GM19467 (cell line): ENCODE data around the gene KCNH8.
"Not testable (repeated sequence)": the region's sequence is repeated elsewhere in the genome, so short reads cannot be mapped to it uniquely, and the experiment has no call there.

ENCODE experiments used
- ATAC-seq: cut with Tn5 transposase; IDR thresholded peaks from one replicate; pipeline ENCODE4 v1.9.1; 2021; ENCODE audit warnings: mild to moderate bottlenecking, moderate library complexity; ENCODE audit not compliant: unreplicated experiment

The KCNH8 gene

DNA sequence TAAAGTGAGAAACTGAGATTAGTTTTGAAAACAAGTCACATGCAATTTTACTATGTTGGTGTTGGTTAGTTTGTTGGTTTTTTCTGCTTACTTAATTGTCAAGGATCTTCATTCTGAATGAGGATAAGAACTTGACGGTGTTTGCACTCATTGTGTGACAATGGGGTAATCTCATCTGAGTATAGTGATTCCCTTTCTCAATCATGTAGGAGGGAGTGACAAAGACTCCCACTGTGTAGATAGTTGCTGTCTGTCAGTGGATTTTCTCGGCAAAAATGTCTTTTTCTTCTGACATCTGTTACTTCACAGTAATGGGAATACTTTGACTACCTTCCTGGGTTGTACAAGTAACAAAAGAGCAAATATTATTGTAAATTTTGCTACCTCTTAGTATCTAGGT lies 23.5 kb downstream of the KCNH8 start:
- no peak for ATAC-seq

DNA sequence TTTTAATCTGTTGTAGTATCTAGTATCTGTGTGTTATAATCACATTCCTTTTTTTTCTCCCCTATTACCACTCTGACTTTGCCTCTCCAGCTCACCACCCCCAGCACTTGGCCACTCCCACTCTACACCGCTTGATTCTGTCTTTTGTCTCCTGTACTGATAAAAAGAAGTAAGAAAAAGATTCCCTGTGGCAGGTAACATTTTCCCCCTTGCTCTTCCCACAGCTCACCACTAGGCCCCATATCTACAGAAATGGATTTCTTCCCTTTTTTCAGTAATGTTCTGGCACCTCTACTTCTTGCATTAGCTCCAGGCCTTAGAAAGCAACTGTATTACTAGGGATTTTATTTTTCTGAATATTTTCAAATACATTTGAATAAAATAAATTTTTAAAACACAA lies 25.6 kb downstream of the KCNH8 start:
- no peak for ATAC-seq

DNA sequence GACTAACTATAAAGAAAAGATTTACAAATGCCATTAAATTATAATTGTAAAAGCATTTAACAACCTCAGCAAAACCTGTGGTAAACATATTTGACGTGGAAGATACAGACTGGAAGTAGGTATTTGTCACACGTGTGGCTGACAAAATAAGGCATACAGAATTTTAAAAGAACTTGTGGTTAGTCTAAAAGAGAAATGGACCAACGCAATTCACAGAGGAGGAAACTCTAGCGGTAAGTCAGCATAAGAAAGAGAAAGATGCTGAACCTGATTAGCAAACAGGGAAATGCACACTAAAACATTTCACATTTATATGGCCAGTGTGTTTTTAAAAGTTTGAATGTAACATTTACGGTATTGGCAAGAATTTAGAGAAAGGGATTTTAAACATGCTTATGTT lies 35.3 kb downstream of the KCNH8 start:
- ATAC-seq, result no peak

DNA sequence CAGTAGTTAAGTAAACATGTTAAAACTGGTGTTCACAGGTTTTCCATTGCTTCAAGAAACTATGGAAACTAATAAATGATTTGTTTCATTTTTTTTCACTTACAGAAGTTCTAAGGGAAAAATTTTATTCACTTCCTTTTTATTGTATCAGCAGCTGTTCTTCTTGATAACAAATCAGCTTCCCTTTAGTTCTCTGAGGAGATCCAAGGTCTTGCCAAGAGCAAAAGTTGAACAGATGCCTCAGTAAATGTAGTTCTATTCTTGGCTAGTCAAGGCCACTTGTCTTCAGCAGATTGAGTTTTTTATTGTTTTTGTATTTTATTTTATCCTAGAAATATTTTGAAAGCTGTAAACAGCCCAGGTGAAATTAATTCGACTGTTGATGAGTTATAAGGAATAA lies 41.8 kb downstream of the KCNH8 start:
- no peak for ATAC-seq

DNA sequence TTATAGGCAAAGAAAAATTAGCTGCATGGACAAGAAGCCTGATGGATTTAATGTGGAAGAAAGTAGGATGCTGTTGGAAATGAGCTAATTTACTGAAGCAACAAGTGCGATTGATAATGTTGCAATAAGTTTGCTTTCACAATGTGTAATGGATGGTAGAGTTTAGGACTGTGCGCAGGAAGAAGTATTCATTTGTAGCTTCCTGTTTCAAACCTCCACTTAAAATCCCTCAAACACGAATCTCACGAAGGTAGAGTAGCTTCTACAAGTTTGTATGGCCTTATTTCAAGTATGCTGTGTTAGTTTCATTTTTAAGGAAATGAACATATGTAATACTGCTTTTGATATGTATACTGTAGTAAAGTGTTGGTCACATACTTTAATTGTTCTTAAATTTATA lies 42.3 kb downstream of the KCNH8 start:
- peak; percentile 72 for ATAC-seq

DNA sequence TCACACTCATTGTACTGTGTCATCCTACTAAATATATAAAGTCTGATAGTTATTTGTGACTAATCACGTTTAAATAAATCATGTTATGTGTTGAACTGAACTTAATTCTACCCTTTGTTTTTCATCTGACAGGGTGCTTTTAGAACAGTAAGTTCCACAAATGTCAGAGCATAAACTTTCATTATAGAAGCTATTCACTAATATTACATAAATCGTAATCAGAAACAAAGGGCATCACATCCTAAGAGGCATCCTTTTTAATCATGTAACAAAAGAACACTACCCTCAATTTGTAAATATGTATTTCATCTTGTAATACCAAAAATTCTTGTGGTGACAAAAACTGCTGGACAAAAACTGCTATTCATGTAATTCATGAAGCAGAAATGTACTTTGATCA lies 50.8 kb downstream of the KCNH8 start:
- no peak for ATAC-seq

DNA sequence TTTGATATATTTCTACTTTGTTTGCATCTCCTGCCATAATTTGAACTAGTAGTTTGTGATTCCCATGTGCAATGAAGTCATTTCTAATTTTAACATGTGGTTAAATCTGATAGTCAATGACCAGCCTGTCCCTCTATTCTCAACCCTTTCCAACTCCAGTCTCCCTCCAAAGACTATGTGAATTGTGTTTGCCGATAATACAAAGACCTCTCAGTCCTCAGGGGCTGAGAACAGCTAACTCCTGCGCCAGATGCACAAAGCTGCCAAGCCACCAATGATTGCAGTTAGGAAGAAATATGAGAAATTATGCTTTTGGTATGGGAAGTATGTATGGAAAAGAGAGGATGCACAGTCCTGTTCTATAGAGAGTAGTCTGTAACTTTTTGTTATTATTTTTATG lies 54.0 kb downstream of the KCNH8 start:
- ATAC-seq, result no peak

DNA sequence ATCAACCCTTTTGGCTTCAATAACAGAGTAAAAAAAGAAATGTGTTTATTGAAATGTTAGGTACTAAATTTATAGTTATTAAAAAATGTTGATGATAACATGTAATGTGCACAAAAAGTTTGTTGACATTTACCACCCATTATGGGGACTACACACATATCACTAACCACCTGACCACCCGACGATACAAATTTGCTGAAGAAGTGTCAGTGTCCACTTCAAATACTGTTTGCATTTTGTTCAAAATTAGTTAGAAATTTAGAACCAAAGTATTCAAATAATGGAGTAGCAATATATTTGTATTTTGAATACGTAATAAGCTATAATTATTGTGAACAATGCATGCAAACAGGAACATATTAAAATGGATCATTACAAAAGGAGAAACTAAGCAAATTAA lies 54.4 kb downstream of the KCNH8 start:
- ATAC-seq, result no peak

DNA sequence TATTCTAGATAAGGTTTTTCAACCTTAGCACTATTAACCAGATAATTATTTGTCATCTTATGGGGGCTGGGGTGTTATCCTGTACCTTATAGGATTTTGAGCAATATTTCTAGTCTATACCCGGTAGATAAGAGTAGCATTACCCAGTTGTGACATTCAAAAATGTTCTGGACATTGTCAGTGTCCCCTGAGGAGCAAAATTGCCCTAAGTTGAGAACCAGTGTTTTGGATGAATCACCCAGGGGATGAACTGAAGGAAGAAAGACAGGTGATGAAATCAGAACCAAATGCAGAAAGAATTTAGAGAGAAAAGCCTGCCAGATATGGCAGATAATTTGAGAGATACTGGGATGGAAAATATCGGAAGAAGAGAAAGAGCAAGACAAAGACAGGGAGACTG lies 58.2 kb downstream of the KCNH8 start:
- ATAC-seq, result no peak

DNA sequence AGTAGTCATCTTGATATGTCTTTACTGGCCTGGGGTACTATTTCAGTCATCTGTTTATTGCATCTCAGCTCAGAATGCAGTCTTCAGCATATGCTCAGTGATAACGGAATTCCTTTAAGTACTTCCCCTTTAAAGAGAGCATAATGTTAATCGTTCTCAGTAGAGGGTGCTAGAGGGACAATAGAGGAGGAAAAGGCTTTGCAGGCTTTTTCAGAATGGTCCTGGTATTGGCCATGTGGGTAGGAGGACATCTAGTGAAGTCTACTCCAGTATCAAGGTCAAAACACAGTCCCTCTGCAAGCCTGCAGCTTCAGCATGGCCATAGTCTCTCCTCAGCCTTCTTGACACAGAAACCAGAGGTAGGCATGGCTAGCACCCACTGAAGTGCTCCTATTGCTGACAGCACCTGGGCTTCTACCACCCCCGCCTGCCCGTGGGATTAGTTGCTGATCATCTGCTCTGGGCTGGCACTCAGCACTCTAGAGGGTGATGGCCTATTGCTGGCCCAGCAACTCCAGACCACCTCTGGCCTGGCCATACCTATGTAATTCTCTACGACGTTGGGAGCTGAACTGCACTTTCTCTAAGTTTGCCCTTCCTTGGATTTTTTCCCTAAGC lies 65.4 kb downstream of the KCNH8 start:
- ATAC-seq, result no peak

DNA sequence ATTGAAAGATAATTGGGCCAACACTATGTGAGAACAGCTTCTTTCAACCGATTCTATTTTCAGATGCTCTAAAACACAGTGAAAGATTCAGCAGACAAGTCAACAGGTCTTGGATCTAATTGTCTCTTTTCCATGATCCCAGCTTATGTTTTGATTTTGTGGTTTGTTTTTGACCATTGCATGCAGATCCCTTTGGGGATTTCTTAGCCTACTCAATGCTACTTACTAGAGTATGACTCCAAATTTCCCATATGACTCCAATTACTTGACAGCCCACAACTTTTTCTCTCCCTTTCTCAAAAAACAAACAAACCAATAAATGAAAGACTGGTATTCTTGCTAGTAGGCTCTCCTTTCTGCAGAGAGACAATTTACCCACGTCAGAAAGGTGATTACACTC lies 67.1 kb downstream of the KCNH8 start:
- ATAC-seq, result no peak

DNA sequence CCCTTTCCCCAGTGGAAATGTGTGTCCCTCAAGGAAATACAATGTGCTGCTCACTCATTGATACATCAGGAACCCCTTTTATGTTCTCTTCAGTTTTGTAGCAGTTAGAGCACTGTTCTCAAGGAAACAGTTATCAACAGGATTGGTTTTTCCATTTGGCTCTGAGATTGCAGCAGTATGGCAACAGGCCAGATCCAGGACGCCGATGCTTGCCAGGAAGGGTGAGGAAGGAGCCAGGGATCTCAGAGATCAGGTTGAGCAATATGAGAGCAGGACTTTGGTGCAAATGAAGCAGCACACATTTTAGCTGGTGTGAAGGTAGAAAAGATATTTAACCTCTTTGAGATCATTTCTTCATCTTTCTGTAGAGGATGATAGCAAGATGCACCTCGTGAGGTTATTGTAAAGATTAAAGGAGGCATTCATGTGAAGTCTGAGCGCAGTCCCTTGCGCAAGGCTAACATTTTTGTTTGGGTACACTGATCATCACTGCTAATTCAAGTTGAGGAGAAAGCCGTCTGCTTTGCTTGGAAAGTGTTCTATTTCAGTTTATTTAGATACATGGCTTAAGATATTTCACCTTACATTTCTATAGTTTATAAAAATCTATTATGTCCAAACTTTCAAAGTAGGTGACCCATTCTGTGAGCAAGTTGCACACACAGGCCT lies 68.5 kb downstream of the KCNH8 start:
- no peak for ATAC-seq

DNA sequence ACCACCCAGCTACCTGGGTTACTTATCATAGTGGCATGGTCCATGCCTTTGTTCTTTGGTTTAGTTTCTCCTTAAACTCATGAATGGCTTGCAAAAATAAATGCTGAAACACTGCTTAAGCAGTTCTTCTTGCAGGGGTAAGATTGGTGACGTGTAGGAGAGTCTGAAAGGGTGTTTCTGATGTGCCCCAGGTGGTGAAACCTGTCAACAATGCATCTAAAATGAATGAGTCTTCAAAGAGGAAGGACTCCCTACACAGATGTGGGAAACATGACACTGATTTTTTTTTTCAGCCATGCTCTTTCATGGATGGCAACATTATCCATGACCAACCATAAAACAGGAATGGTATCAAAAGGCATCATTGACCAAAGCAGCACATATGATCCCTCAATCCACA lies 72.0 kb downstream of the KCNH8 start:
- ATAC-seq, result no peak

DNA sequence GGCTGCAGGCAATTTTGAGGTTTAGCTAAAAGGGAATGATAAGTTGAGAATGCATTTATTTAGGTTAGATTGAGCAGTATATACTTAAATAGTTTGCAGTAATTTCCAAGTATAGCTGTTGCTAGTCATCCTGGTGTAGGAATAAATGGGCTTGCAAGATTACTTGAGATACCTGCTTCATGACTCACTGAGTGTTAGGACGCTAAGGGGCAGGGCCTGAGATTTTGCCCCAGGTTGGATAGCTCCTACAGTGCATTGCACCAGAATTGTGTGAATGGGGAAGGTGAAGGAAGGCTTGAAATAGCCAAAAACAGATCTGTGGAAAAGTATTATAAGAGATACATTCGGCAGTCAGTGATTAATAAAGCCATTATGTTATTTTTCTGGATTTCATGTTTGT lies 72.8 kb downstream of the KCNH8 start:
- no peak for ATAC-seq

DNA sequence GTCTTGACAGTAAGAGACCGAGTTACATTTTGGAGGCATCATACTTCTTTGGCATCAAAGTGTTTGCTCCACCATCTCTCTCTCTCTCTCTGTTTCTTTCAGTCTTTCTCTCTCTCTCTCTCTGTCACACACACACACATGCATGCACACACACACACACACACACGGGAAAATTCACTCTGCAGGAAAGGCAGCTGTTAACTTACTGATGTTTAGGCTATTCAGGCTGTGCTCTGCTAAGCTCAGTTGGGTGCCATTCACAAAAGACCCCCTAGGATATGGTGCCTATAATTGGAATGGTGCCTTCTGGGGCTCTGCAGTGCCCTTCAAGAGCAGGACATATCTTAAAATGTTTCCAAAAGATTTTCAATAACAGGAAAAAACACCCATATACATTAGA lies 78.2 kb downstream of the KCNH8 start:
- no peak for ATAC-seq

DNA sequence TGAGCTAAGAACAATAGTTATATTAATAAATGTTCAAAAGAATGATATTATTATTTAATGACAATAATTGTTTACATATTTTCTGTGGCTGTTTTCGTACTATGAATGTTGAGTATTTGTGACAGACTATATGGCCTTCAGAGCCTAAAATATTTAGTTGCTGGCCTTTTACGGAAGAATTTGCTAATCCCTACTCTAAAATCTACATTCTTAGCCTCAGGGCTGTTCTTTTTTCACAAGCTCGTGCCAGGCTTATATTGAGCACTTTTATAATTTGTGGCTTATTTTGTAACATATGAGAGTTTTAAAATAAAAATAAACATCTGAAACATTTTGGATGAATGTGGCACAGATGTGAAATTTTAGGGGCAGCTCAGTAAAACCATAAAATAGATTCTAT lies 79.9 kb downstream of the KCNH8 start:
- ATAC-seq, result no peak

DNA sequence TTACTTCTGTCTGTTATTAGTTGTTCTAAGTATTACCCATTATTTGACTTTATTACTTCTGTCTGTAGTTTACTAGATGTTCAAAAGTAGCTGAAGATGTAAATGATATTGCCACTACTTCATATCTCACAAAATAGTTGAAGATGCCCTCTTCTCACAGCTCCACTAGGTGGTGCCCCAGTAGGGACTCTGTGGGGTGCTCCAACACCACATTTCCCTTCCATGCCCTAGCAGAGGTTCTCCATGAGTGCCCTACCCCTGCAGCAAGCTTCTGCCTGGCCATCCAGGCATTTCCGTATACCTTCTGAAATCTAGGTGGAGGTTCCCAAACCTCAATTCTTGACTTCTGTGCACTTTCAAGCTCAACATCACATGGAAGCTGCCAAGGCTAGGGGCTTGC lies 80.8 kb downstream of the KCNH8 start:
- ATAC-seq, result no peak

DNA sequence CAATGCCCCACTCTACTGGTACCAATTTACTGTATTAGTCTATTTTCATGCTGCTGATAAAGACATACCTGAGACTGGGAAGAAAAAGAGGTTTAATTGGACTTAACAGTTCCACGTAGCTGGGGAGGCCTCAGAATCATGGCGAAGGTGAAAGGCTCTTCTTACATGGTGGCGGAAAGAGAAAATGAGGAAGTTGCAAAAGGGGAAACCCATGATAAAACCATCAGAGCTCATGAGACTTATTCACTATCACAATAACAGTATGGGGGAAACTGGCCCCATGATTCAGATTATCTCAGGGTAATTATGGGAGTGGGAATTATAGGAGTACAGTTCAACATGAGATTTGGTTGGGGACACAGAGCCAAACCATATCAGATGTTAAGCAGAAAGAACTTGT lies 81.6 kb downstream of the KCNH8 start:
- not testable (repeated sequence) for ATAC-seq

DNA sequence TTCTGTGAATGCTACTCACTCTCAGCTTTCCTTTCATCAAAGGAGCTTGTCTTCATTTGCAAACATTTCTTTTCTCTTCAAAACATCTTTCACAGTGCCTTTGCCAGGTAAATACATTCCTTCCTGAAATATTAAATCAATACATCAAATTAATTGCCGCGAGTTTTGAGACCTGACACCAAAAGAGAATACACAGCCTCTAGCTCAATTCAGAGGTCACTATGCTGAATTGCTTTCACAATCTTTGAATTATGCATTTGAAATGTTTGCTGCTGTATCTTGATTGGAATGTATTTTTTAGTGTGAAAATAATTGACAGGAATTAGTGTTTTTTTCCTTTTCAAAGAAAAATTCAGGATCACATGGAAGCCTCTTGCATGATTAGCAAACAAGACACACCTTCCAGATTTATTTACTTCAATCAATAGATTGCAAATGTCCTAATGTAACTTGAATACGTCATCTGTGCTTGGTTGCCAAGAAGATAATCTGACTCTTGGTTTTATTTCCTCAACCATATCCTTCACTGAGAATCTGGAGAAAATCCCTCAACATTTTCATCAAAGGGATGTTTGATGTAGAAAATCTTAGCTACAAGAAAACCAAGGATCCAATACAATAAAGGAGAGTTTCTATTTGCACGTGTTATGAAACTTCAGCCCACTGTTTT lies 83.6 kb downstream of the KCNH8 start:
- no peak for ATAC-seq

DNA sequence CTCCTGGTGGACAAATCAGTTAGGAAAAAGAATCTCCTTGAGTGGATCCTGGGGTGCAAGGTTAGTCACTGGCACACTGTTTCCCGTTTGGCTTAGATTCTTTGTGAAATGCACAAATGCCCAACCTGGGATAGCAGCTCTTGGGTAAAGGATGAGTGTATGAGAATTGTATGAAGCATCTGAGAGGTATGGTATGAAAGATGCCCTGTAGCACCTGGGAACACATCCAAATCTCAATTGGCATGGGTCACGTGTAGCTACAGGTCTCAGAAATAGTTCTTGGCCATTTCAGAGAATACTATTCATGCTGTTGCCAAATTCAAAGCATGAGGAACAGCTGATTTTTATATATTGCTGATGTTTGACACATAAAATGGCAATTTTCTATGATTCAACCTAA lies 84.3 kb downstream of the KCNH8 start:
- ATAC-seq, result no peak

DNA sequence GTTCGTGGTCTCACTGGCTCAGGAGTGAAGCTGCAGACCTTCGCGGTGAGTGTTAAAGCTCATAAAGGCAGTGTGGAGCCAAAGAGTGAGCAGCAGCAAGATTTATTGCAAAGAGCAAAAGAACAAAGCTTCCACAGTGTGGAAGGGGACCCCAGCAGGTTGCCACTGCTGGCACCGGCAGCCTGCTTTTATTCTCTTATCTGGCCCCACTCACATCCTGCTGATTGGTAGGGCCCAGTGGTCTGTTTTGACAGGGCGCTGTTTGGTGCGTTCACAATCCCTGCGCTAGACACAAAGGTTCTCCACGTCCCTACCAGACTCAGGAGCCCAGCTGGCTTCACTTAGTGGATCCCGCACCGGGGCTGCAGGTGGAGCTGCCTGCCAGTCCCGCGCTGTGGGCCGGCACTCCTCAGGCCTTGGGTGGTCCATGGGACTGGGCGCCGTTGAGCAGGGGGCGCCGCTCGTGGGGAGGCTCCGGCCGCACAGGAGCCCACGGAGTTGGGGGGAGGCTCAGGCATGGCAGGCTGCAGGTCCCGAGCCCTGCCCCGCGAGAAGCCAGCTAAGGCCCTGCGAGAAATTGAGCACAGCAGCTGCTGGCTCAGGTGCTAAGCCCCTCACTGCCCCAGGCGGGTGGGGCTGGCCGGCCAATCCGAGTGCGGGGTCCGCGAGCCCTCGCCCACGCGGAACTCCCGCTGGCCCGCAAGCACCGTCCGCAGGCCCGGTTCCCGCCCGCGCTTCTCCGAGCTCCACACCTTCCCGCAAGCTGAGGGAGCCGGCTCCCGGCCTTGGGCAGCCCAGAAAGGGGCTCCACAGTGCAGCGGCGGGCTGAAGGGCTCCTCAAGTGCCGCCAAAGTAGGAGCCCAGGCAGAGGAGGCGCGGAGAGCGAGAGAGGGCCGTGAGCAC lies 85.8 kb downstream of the KCNH8 start:
- ATAC-seq, result not testable (repeated sequence)

DNA sequence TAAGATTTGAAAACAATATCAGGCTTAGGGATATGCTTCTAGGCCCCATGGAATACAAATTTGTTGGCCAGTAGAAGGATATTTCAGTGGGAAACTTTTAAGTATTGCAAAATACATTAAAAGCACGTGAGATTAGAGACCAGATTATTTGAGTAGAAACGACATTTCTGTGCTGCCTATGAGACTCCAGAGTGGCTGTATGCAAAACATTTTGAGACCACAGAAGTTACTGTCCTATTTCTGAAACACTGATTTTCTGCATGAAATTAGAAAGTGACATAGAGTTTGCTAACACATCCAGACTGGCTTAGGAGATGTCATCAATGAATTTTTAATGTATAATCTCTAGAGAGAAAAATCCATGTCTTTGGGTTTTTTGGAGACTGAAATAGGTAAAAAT lies 99.8 kb downstream of the KCNH8 start:
- ATAC-seq, result no peak
